ENCODE results near the gene LMOD3. TPM values are rescaled to one million over a fixed set of nuclear protein-coding genes. Genes with fewer than 3 reads are reported as not detected.

LMOD3 gene
- total and polyA plus RNA-seq, 2 donors (not counting 1 experiment from before 2014, with no cell fraction given) = not detected

DNA sequence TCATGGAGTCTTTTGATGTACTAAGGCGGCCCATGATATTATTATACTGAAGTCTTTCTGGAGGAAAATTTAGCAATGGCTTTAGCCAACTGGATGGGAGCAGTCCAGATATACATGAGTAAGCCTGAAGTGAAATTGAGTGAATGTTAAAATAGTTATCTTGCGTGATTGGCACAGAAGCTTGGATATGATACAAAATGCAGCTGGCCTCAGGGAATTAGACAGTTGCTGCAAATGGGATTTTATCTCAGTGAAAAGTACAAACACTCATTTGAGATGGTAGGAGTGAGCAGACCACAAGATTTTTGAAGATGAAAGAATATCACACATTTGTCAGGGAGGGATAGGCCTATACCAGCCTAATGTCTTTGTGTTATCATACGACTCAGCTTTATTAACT is 8.9 kb downstream of the LMOD3 start:
- Mint-ChIP-seq H3K27me3 (no peaks in the 10 kb centered on the region), H3K9me3 (ENCODE audit: insufficient read depth) (no peaks in the 10 kb centered on the region), H3K4me3 (no peak overlapping the region), H3K4me1 (peaks cover 2% of the 10 kb centered on the region), H3K27ac (no peak overlapping the region)
- ATAC-seq (ENCODE audit: low read depth) (no peak), DNase-seq (no peak)
- H3K4me3 ChIP-seq (ENCODE audit: control extremely low read depth in 1 of 5, extremely low read depth in 1 of 5, insufficient read depth in 1 of 5, low read depth in 2 of 5, low read length in 4 of 5) = no peak overlapping the region
- no peaks in the 10 kb centered on the region for H3K27me3 ChIP-seq (replicated peaks in 1 of 4; ENCODE audit: control extremely low read depth in 1 of 4, control insufficient read depth in 3 of 4, insufficient read depth in 4 of 4, low read length in 3 of 4)
- H3K9ac ChIP-seq (ENCODE audit: low read length) = no peak overlapping the region
- H3K4me1 ChIP-seq (ENCODE audit: control insufficient read depth in 2 of 2, insufficient read depth in 2 of 2, low read length in 2 of 2) = no peaks in the 10 kb centered on the region
- no peaks in the 10 kb centered on the region for H3K79me2 ChIP-seq (ENCODE audit: control insufficient read depth, insufficient read depth, low read length)
- H3K36me3 ChIP-seq (replicated peaks in 1 of 2; ENCODE audit: control extremely low read depth in 1 of 2, control insufficient read depth in 1 of 2, extremely low read depth in 1 of 2, insufficient read depth in 2 of 2, low read length in 1 of 2) = no peaks in the 10 kb centered on the region
- intact Hi-C loops (cut with micrococcal nuclease) = no loop called here
- CTCF ChIA-PET = no interaction called here
- 100% methylated on average over 1 of the region's 3 CpGs for WGBS (ENCODE audit: insufficient coverage)
- H3K9me3 ChIP-seq (ENCODE audit: control extremely low read depth in 1 of 3, control insufficient read depth in 2 of 3, insufficient read depth in 1 of 3, low read length in 2 of 3) = no peaks in the 10 kb centered on the region
- H2AFZ ChIP-seq (ENCODE audit: insufficient read depth, low read depth, low read length, poor library complexity, severe bottlenecking) = no peak overlapping the region
- no peak overlapping the region for H3K4me2 ChIP-seq (replicated peaks; ENCODE audit: low read depth, low read length, poor library complexity, severe bottlenecking)
- TF ChIP-seq CTCF (IDR thresholded peaks at IDR 0.05) (no peak), EZH2 (IDR thresholded peaks at IDR 0.05; ENCODE audit: borderline replicate concordance, insufficient read depth, low read depth, low read length, poor library complexity, severe bottlenecking) (no peak)
- H3K27ac ChIP-seq (ENCODE audit: low read length in 2 of 2) = no peak overlapping the region
- H4K20me1 ChIP-seq (ENCODE audit: control insufficient read depth, insufficient read depth, low read length, poor library complexity, severe bottlenecking) = no peaks in the 10 kb centered on the region
- POLR2A ChIA-PET = no interaction called here

- no peak for ATAC-seq (ENCODE audit: low read depth)
- H3K9ac ChIP-seq (ENCODE audit: low read length) = no peak overlapping the region
- 100% methylated on average over 1 of the region's 1 CpG for WGBS (ENCODE audit: insufficient coverage)
- no peaks in the 10 kb centered on the region for H4K20me1 ChIP-seq (ENCODE audit: control insufficient read depth, insufficient read depth, low read length, poor library complexity, severe bottlenecking)
- no peak overlapping the region for H3K4me3 ChIP-seq (ENCODE audit: control extremely low read depth in 1 of 5, extremely low read depth in 1 of 5, insufficient read depth in 1 of 5, low read depth in 2 of 5, low read length in 4 of 5)
- intact Hi-C loops (cut with micrococcal nuclease) = no loop called here
- no peak overlapping the region for H3K27ac ChIP-seq (ENCODE audit: low read length in 2 of 2)
- H3K27ac Mint-ChIP-seq = no peak overlapping the region
- H3K79me2 ChIP-seq (ENCODE audit: control insufficient read depth, insufficient read depth, low read length) = no peaks in the 10 kb centered on the region
- ChIA-PET CTCF (interaction anchor here (0.6 to 1.0 kb wide), 2 partner anchors 10 to 28 kb away, joined by 3 to 4 read pairs; no protein-coding TSS in a partner anchor), POLR2A (no interaction called here)
- H3K4me3 Mint-ChIP-seq = no peak overlapping the region
- H3K27me3 ChIP-seq (replicated peaks in 1 of 4; ENCODE audit: control extremely low read depth in 1 of 4, control insufficient read depth in 3 of 4, insufficient read depth in 4 of 4, low read length in 3 of 4) = no peaks in the 10 kb centered on the region
- H3K4me1 ChIP-seq (ENCODE audit: control insufficient read depth in 2 of 2, insufficient read depth in 2 of 2, low read length in 2 of 2) = no peaks in the 10 kb centered on the region
- no peak for DNase-seq
- H3K27me3 Mint-ChIP-seq = no peaks in the 10 kb centered on the region
- peaks cover 0 to 2% of the 10 kb centered on the region in 2 experiments for H3K36me3 ChIP-seq (replicated peaks in 1 of 2; ENCODE audit: control extremely low read depth in 1 of 2, control insufficient read depth in 1 of 2, extremely low read depth in 1 of 2, insufficient read depth in 2 of 2, low read length in 1 of 2)
- no peak overlapping the region for H2AFZ ChIP-seq (ENCODE audit: insufficient read depth, low read depth, low read length, poor library complexity, severe bottlenecking)
- no peaks in the 10 kb centered on the region for H3K9me3 Mint-ChIP-seq (ENCODE audit: insufficient read depth)
- no peaks in the 10 kb centered on the region for H3K9me3 ChIP-seq (ENCODE audit: control extremely low read depth in 1 of 3, control insufficient read depth in 2 of 3, insufficient read depth in 1 of 3, low read length in 2 of 3)
- TF ChIP-seq EZH2 (IDR thresholded peaks at IDR 0.05; ENCODE audit: borderline replicate concordance, insufficient read depth, low read depth, low read length, poor library complexity, severe bottlenecking) = no peak
- TF ChIP-seq CTCF (IDR thresholded peaks at IDR 0.05) = no peak
- no peak overlapping the region for H3K4me2 ChIP-seq (replicated peaks; ENCODE audit: low read depth, low read length, poor library complexity, severe bottlenecking)
- H3K4me1 Mint-ChIP-seq = peaks cover 2% of the 10 kb centered on the region
Measured at GRCh38 chr3:69110941-69111546, 11.4 kb downstream of the LMOD3 start.

Data from B cell (primary cell).